PC-9 (cell line): Measurements from ENCODE around the gene LMAN1L.

Experiments
- EZH2 ChIP-seq: fragments of 200-600 bp; sonication (generic); IDR thresholded peaks from 2 replicates; pipeline ENCODE4 v1.8.0; 2017; ENCODE audit warnings: antibody characterized with exemption, low read depth
- TF ChIP-seq, protein P1 (sequence below): fragments of 200-600 bp; sonication (generic); conservative IDR thresholded peaks from 2 replicates; pipeline ENCODE4 v1.6.1; 2017; ENCODE audit warnings: mixed run types, antibody characterized with exemption, mild to moderate bottlenecking, moderate library complexity

DNA sequence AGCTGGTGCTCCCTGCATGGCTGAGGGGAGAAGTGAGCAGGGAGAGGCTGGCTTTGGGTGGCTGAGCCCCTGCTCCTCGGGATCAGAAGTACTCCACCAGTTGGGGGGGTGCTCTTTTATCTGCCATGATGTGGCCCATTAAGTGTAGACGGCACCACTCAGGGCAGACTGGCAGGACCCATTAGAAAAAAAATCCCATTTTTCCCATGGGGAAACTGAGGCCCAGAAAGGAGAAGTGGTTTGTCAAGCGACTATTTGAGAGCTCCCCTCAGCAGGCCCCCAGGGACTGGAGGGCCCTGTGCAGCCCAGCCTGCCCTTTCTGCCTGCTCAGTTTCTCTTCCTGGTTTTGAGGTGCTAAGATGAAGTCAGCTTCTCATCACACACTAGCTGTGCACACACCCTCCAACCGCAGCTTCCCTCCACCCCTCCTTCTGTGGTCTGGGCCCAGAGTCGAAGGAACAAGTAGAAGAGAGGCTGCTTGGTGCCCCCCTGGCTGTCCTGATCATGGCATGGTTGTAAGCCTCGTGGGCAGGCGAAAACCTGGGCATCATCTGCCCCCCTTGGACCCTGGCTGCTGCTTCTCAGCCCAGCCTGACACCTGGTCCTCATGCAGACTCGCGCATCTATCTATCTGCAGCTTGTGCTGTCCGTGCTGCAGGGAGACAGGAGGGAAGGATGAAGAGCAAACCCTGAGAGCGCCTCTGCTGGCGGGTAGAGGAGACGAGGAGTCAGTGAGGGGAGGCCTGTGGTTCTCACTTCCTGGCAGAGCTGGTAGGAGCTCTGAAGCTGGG lies 25.2 kb upstream of the LMAN1L start:
- TF ChIP-seq, protein P1, sequence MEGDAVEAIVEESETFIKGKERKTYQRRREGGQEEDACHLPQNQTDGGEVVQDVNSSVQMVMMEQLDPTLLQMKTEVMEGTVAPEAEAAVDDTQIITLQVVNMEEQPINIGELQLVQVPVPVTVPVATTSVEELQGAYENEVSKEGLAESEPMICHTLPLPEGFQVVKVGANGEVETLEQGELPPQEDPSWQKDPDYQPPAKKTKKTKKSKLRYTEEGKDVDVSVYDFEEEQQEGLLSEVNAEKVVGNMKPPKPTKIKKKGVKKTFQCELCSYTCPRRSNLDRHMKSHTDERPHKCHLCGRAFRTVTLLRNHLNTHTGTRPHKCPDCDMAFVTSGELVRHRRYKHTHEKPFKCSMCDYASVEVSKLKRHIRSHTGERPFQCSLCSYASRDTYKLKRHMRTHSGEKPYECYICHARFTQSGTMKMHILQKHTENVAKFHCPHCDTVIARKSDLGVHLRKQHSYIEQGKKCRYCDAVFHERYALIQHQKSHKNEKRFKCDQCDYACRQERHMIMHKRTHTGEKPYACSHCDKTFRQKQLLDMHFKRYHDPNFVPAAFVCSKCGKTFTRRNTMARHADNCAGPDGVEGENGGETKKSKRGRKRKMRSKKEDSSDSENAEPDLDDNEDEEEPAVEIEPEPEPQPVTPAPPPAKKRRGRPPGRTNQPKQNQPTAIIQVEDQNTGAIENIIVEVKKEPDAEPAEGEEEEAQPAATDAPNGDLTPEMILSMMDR: no peak
- no peak for TF ChIP-seq EZH2
